Left kidney (tissue), 2 donors: ENCODE data around the gene STXBP2. TPM values are rescaled to one million over a fixed set of nuclear protein-coding genes. Genes with fewer than 3 reads are reported as not detected.

Experiments
- DNase-seq: peaks from one replicate; pipeline ENCODE4 v3.0.0-alpha.2; 2013
- polyA plus RNA-seq: library from polyadenylated mRNA; unstranded; fragments of 120-200 nt; gene quantifications from one replicate; pipeline ENCODE4 v1.2.1, GENCODE V29; 2013; ENCODE audit not compliant: insufficient read length

Gene STXBP2
- polyA plus RNA-seq, 1 donor, result 74.5 TPM

GRCh38 chr19:7611541-7612279, 25.2 kb upstream of the STXBP2 start:
- DNase-seq, result no peak

- no peak for DNase-seq
Measured at GRCh38 chr19:7612282-7613274, 24.3 kb upstream of the STXBP2 start.

DNA sequence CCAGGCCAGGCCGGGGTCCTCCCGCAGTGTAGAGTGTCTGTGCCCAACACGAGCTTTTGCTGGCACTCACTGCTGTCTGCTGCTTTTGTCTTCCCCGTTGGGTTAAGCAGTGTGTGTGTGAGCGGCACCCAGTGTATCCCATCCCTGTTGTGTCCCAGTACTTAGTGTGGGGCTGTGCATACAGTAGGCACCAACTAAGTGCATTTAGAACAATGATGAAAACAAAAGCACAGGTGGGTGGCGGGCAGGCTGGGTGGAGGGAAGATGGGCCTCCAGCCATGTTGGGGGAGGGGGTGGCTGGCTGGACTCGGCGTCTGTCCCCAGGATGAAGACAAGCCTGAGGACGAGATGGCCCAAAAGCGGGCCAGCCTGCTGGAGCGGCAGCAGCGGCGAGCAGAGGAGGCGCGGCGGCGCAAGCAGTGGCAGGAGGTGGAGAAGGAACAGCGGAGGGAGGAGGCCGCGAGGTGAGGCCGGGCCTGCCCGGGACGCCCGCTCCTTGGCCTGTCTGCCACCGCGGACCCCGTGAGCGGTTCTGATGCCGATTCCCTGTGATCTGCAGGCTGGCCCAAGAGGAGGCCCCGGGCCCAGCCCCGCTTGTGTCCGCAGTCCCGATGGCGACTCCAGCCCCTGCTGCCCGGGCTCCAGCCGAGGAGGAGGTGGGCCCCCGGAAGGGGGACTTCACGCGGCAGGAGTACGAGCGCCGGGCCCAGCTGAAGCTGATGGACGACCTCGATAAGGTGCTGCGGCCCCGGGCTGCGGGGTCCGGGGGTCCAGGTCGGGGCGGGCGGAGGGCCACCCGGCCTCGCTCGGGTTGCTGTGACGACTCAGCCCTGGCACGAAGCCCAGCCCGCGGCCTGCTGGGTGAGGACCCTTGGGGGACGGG, 21.8 kb upstream of the STXBP2 start:
- no peak for DNase-seq

GRCh38 chr19:7617172-7617571, 19.7 kb upstream of the STXBP2 start:
- no peak for DNase-seq

DNA sequence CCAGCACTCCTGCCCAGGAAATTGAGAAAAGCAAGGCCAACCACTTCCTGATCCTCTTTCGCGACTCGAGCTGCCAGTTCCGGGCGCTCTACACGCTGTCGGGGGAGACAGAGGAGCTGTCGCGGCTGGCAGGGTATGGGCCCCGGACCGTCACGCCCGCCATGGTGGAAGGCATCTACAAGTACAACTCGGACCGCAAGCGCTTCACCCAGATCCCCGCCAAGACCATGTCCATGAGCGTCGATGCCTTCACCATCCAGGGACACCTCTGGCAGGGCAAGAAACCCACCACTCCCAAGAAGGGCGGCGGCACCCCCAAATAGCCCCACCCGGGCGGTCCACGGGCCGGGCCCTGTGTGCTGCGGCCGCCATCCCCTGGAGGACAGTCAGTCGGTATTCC, 19.2 kb upstream of the STXBP2 start:
- no peak for DNase-seq

DNA sequence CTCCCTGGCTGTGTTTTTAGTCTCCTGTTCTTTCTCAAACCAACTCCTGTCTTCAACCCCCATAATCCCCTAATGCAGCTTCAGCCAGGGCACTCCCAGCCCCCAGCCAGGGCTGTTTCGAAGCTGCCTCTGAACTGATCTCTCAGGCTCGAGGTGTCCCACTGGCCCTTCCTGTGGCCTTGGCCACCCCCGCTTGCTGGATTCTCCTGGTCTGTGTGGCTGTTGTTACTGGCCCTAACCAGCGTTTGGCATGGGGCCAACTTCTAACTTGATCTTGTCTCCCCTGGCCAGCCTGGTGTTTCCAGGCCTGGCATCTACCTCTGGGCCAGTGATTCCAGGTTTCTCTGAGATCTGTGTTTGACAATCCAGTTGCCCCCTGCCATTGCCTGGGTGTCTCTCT, 18.6 kb upstream of the STXBP2 start:
- no peak for DNase-seq

GRCh38 chr19:7618771-7619510, 18.0 kb upstream of the STXBP2 start:
- no peak for DNase-seq

- DNase-seq, result no peak
Measured at GRCh38 chr19:7619671-7620441, 17.1 kb upstream of the STXBP2 start.

DNA sequence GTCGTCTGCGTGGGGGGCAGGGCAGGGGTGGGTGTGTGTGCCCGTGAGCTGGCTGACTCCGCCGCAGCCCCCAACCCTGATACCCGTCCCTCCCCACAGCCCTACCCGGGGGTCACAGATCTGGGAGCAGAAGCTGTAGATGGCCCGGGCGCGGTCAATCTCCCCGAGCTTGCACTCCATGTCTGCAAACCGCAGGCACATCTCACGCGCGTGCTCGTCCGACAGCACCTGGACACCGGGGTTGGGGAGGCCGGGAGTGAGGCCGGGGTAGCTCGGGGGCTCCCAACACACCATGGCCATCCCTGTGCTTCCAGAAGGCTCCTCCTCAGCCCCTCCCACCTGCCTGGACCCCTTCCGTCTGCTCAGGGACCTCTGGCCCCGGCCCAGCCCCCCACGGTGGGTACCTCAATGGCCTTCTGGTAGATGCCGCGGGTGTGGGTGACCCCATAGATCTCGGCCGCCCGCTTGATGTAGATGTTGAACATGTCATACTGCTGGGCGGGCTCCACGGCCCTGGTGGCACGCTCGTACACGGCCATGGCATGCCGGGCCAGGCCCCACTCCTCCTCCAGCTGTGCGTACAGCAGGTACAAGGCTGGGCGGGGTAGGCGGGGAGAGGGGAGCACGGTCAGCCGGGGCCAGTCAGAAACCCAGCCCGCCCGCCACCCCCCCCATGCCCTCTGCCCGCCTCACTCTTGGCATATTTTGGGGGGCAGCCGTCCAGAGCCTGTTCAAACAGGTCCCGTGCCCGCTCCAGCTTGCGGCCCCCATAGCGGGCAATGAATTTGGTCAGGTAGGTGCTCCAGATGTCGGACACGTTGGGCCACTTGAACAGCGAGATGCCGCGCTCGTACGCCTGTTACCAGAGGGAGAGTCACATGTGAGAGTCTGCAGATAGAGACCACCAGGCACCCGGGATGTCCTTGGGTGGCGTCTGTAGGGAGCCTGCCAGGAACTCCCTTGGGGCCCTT, 16.2 kb upstream of the STXBP2 start:
- no peak for DNase-seq

DNA sequence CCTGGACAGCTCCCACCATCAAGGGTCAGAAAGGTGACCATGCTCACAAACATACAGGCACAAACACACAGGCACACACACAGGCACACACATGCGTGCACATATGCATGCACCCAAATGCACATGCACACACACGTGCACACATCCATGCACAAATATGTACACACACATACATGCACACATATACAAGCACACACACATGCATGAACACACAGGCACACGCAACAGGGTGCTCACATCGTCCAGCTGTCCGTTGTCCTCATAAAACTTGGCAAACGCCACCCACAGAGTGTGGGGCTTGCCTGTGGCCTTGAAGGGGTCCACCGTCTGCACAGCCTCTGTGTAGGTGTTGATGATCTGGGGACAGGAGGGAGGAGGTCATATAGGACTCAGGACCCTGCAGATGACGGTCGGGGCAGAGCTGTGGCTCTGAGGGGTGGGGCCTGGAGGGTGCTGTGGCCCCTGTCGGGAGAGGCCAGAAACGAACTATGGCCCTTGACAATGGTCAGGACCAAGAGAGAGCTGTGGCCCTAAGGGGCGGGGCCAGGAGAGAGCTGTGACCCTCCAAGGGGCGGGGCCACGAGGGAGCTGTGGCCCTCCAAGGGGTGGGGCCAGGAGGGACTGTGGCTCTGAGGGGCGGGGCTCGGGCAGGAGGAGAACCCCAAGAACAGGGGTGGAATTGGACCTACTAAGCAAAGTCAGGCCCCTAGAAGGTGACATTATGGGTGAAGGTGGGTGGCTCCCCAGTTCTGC, 13.8 kb upstream of the STXBP2 start:
- no peak for DNase-seq

- DNase-seq, result no peak
Measured at GRCh38 chr19:7623725-7624603, 12.9 kb upstream of the STXBP2 start.

DNA sequence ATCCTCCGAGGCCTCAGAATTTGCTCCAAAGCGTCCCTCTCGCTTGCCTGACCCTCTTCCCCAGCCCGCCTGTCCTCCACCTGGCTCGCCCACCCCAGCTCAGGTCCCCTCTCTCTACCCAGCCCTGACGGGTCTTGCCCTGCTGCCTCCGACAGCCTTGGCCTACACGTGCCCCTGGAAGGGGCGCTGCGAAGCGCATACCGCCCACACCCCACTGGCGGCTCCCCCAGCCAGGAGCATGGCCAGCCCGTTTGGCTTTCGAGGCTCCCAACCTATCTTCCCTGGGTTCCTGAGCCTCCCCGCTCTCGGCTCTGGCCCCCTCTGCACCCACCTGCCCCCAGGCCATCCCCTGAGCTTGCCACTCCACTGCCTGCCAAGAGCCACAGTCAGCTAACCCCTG, 12.1 kb upstream of the STXBP2 start:
- DNase-seq, result no peak

DNA sequence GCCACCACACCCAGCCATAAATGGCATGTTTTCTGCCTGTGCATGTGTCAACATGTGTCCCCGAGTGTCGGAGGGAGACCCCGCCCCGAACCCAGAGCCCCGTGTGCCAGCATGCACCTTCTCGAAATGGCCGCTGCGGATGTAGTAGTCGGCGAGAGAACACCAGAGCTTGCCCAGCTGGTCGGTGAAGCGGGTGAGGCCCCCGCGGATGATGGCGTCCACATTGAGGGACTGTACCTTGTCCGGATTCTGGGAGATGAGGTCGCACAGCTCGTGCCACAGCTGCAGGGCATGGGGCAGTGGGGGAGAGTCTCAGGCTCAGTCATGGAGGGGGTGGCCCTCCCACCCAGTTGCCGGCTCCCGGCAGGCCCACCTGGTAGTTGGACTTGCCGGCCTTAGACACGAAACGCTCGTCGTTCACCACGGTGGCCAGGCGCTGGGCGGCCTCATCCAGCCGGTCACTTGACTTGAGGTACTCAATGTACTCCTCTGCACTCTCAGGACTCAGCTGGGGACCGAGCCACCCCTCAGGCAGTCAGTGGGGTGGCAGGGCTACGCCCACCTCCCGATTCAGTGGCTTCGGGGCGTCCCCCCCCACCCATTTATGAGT, 11.0 kb upstream of the STXBP2 start:
- no peak for DNase-seq

DNA sequence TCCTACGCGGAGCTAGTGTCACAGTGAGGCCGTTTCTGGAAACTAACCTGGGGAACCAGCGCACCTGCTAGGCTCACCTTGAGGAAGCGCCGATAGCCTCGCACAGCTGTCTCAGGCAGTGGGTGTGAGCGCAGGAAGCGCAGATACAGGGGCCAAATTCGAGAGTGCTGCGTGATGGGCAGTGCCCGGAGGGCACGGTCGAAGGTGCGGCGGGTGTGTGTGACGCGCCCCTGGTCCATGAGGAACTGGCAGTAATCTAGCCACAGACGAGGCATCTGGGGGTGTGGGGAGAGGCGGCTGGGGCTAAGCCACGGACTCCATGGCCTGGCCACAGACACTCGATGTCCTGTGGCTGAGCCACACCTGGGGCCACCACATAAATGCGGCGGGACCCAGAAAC, 9.7 kb upstream of the STXBP2 start:
- DNase-seq, result no peak

GRCh38 chr19:7628589-7629311, 8.2 kb upstream of the STXBP2 start:
- DNase-seq, result no peak

DNA sequence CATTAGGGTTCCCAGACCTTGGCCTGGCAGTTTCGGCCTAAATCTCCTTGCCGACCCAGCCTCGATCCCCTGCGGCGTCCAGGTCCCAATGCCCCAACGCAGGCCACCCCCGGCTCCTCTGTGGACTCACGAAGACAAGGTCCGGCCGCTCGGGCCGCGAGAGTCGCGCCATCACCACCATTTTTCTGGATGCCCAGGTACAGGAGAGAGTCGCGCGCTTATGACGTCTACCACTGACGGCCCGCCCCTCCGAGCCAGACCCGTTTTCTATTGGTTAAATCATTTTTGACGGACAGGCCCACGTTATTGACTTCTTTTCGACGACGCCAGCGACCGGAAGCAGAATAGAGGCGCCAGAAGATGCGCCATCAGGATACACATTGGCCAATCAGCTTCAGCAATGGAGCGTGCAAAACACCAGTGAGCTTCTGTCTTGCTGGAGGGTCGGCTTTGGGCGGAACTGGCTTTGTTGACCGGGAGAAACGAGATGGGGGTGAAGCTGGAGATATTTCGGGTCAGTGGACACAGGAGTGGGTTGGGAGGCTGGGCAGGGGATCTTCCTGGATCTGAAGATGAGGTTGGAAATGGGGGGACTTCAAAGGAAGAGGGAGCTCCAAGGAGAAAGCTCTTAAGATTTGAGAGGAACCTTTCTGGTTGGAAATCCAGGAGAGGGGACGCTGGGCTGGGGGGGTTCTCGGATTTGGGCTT, 7.4 kb upstream of the STXBP2 start, which contains the start of the genes PET100 and XAB2:
PET100 (plus strand) TSS at position 447 of the 708 bp plus-strand sequence; CDS start at position 488, 41 bp downstream.
XAB2 (minus strand) TSS at position 199 of the 708 bp plus-strand sequence; CDS start at position 181, 18 bp downstream.
- DNase-seq, result peak; percentile 98
